Measurements from ENCODE around the gene ZNF543. TPM values are rescaled to one million over a fixed set of nuclear protein-coding genes. Genes with fewer than 3 reads are reported as not detected.
A peak's percentile ranks its signal among the peaks of the same experiment; 100 is the strongest.

The ZNF543 gene
- total and polyA plus RNA-seq, 9 of the 15 experiments (the other 6 are each of a cell fraction or from before 2014, with no cell fraction given) = 0.14 to 5.5 (median 2.4) TPM

GRCh38 chr19:57320180-57321084 is at the start of gene ZNF543 (continued):
- TF ChIP-seq BCLAF1 (IDR thresholded peaks at IDR 0.05; ENCODE audit: borderline replicate concordance in 1 of 2, control insufficient read depth in 1 of 2, low read depth in 2 of 2, low read length in 1 of 2) (no peak), TAF9B (IDR thresholded peaks at IDR 0.05; ENCODE audit: partially characterized antibody) (peak; percentile 56), ZNF316 (IDR thresholded peaks at IDR 0.05) (no peak), ZNF318 (IDR thresholded peaks at IDR 0.05; ENCODE audit: borderline replicate concordance in 1 of 2, low read depth in 1 of 2) (no peak), HMGN3 (IDR thresholded peaks at IDR 0.05; ENCODE audit: borderline replicate concordance, extremely low read depth, insufficient read length, low read depth, low read length) (peak; percentile 23), SPI1 (IDR thresholded peaks at IDR 0.05; ENCODE audit: borderline replicate concordance, low read depth, low read length) (peak; percentile 45; the same call in 1 of the 2 replicates), ZNF584 (CRISPR knock-in tag; IDR thresholded peaks at IDR 0.05; ENCODE audit: low read depth) (no peak), AFF1 (IDR thresholded peaks at IDR 0.05; ENCODE audit: low read depth in 1 of 2, partially characterized antibody in 2 of 2) (no peak), BMI1 (IDR thresholded peaks at IDR 0.05; ENCODE audit: low read length) (no peak)
